GM18519 (cell line): Measurements from ENCODE around the gene PLXND1.
"Not testable (repeated sequence)": the region's sequence is repeated elsewhere in the genome, so short reads cannot be mapped to it uniquely, and the experiment has no call there.

ENCODE experiments used
- ATAC-seq: cut with Tn5 transposase; IDR thresholded peaks from one replicate; pipeline ENCODE4 v1.9.1; 2021; ENCODE audit warnings: mild to moderate bottlenecking, moderate library complexity; ENCODE audit not compliant: unreplicated experiment, low FRiP score

Gene PLXND1

GRCh38 chr3:129606636-129607390 is at the start of gene PLXND1:
PLXND1 (minus strand) TSS chr3:129606676; CDS start chr3:129606639, 37 bp downstream.
- ATAC-seq = no peak

- no peak for ATAC-seq
Observed at GRCh38 chr3:129655291-129655700, 48.8 kb upstream of the PLXND1 start.

GRCh38 chr3:129654131-129654530 is 47.7 kb upstream of the PLXND1 start:
- ATAC-seq = no peak

- no peak for ATAC-seq
Observed at GRCh38 chr3:129653019-129653418, 46.5 kb upstream of the PLXND1 start.

GRCh38 chr3:129651435-129652202 is 45.1 kb upstream of the PLXND1 start:
- ATAC-seq = no peak

- ATAC-seq = no peak
Observed at GRCh38 chr3:129650256-129650872, 43.9 kb upstream of the PLXND1 start.

GRCh38 chr3:129648391-129648790 is 41.9 kb upstream of the PLXND1 start:
- ATAC-seq = no peak

GRCh38 chr3:129645286-129645685 is 38.8 kb upstream of the PLXND1 start:
- ATAC-seq = no peak

- ATAC-seq = no peak
Observed at GRCh38 chr3:129644836-129645235, 38.4 kb upstream of the PLXND1 start.

- not testable (repeated sequence) for ATAC-seq
Observed at GRCh38 chr3:129641567-129642260, 35.2 kb upstream of the PLXND1 start.

- ATAC-seq = not testable (repeated sequence)
Observed at GRCh38 chr3:129640985-129641384, 34.5 kb upstream of the PLXND1 start.

GRCh38 chr3:129638481-129638880 is 32.0 kb upstream of the PLXND1 start:
- ATAC-seq = no peak

GRCh38 chr3:129636082-129636481 is 29.6 kb upstream of the PLXND1 start:
- no peak for ATAC-seq

- no peak for ATAC-seq
Observed at GRCh38 chr3:129635656-129636055, 29.2 kb upstream of the PLXND1 start.

- ATAC-seq = no peak
Observed at GRCh38 chr3:129633751-129634481, 27.4 kb upstream of the PLXND1 start.

- no peak for ATAC-seq
Observed at GRCh38 chr3:129632977-129633376, 26.5 kb upstream of the PLXND1 start.

- no peak for ATAC-seq
Observed at GRCh38 chr3:129632556-129632955, 26.1 kb upstream of the PLXND1 start.

GRCh38 chr3:129632056-129632455 is 25.6 kb upstream of the PLXND1 start:
- ATAC-seq = no peak

- no peak for ATAC-seq
Observed at GRCh38 chr3:129629011-129629410, 22.5 kb upstream of the PLXND1 start.

- no peak for ATAC-seq
Observed at GRCh38 chr3:129628169-129628522, 21.7 kb upstream of the PLXND1 start.
